NCI-H128 (cell line): Measurements from ENCODE around the gene EZH2.
A peak's percentile ranks its signal among the peaks of the same experiment; 100 is the strongest.

Source experiments
- DNase-seq: peaks from one replicate; lab custom pipeline; 2025; ENCODE audit not compliant: unreplicated experiment; lab: John Stamatoyannopoulos, UW

EZH2 gene

GRCh38 chr7:148901178-148901577 is 17.1 kb upstream of the EZH2 start:
- no peak for DNase-seq

GRCh38 chr7:148898845-148899484 is 14.9 kb upstream of the EZH2 start:
- DNase-seq: no peak

- DNase-seq: no peak
These were observed 10.5 kb upstream of the EZH2 start for GRCh38 chr7:148894591-148894990.

- no peak for DNase-seq
These were observed 9.0 kb upstream of the EZH2 start for GRCh38 chr7:148893071-148893470.

- no peak for DNase-seq
These were observed 4.2 kb upstream of the EZH2 start for GRCh38 chr7:148888300-148888699.

- no peak for DNase-seq
These were observed 2.8 kb upstream of the EZH2 start for GRCh38 chr7:148886844-148887243.

- DNase-seq: peak; percentile 82
These were observed 370 bp upstream of the EZH2 start for GRCh38 chr7:148884299-148885022.

- no peak for DNase-seq
These were observed 634 bp downstream of the EZH2 start for GRCh38 chr7:148883266-148884048.

- DNase-seq: no peak
These were observed 1.2 kb downstream of the EZH2 start for GRCh38 chr7:148882841-148883265.

- no peak for DNase-seq
These were observed 1.9 kb downstream of the EZH2 start for GRCh38 chr7:148882192-148882591.

- no peak for DNase-seq
These were observed 5.8 kb downstream of the EZH2 start for GRCh38 chr7:148878317-148878716.

GRCh38 chr7:148877517-148877916 is 6.6 kb downstream of the EZH2 start:
- no peak for DNase-seq

GRCh38 chr7:148872188-148872587 is 11.9 kb downstream of the EZH2 start:
- DNase-seq: no peak

- no peak for DNase-seq
These were observed 12.5 kb downstream of the EZH2 start for GRCh38 chr7:148871551-148871950.

- DNase-seq: no peak
These were observed 13.1 kb downstream of the EZH2 start for GRCh38 chr7:148871030-148871429.

- DNase-seq: no peak
These were observed 15.8 kb downstream of the EZH2 start for GRCh38 chr7:148868378-148868674.

GRCh38 chr7:148867596-148868377 is 16.3 kb downstream of the EZH2 start:
- no peak for DNase-seq

- DNase-seq: no peak
These were observed 17.7 kb downstream of the EZH2 start for GRCh38 chr7:148866362-148866761.

- no peak for DNase-seq
These were observed 18.8 kb downstream of the EZH2 start for GRCh38 chr7:148865283-148865682.

GRCh38 chr7:148863324-148863723 is 20.8 kb downstream of the EZH2 start:
- DNase-seq: no peak

GRCh38 chr7:148862481-148862880 is 21.6 kb downstream of the EZH2 start:
- no peak for DNase-seq
